HepG2 (cell line): ENCODE data around the gene OSBPL2. TPM values are rescaled to one million over a fixed set of nuclear protein-coding genes. Genes with fewer than 3 reads are reported as not detected.
A peak's percentile ranks its signal among the peaks of the same experiment; 100 is the strongest.

Experiments used
- ELK4 ChIP-seq: sonication (generic); formaldehyde crosslinking; IDR thresholded peaks from 2 replicates; pipeline ENCODE4 v1.9.0; 2021; ENCODE audit warnings: missing genetic modification reagents, borderline replicate concordance
- ESRRA ChIP-seq: sonication (generic); formaldehyde crosslinking; IDR thresholded peaks from 2 replicates; pipeline ENCODE4 v1.5.1; 2020; ENCODE audit warnings: mild to moderate bottlenecking, low read depth, missing genetic modification reagents
- FOXA3 ChIP-seq: IDR thresholded peaks from 2 replicates; pipeline ENCODE4 v1.6.1; 2016; ENCODE audit warnings: missing genetic modification reagents, missing compliant biosample characterization
- FOXK2 ChIP-seq: fragments of 450-650 bp; IDR thresholded peaks from 2 replicates; pipeline ENCODE4 v1.6.1; 2016
- FOXM1 ChIP-seq: sonication (generic); formaldehyde crosslinking; IDR thresholded peaks from 2 replicates; pipeline ENCODE4 v1.5.0; 2020; ENCODE audit warnings: missing genetic modification reagents
- HHEX ChIP-seq: IDR thresholded peaks from 2 replicates; pipeline ENCODE4 v1.6.1; 2016; ENCODE audit warnings: control low read depth
- RFXANK ChIP-seq: IDR thresholded peaks from 2 replicates; pipeline ENCODE4 v1.6.1; 2016
- TRIM22 ChIP-seq: fragments of 450-650 bp; IDR thresholded peaks from 2 replicates; pipeline ENCODE4 v1.6.1; 2017
- ZHX2 ChIP-seq, 2 experiments: sonication (generic) in 1 of 2; formaldehyde crosslinking in 1 of 2; IDR thresholded peaks; 2 replicates each; pipeline versions ENCODE4 v1.6.1 to v1.9.0; 2014 to 2022; ENCODE audit warnings: antibody characterized with exemption in 1 of 2, borderline replicate concordance in 1 of 2, inconsistent platforms in 1 of 2, low read depth in 1 of 2, missing genetic modification reagents in 1 of 2
- ZNF234 ChIP-seq: sonication (generic); formaldehyde crosslinking; conservative IDR thresholded peaks from 2 replicates; pipeline ENCODE4 v1.5.1; 2020; ENCODE audit warnings: mild to moderate bottlenecking, missing genetic modification reagents
- ZNF33B ChIP-seq: sonication (generic); formaldehyde crosslinking; IDR thresholded peaks from 2 replicates; pipeline ENCODE4 v1.5.1; 2020; ENCODE audit warnings: mild to moderate bottlenecking, missing genetic modification reagents
- ZNF652 ChIP-seq: IDR thresholded peaks from 2 replicates; pipeline ENCODE4 v1.6.1; 2016; ENCODE audit warnings: low read depth, borderline replicate concordance
- ZNF773 ChIP-seq: sonication (generic); formaldehyde crosslinking; IDR thresholded peaks from 2 replicates; pipeline ENCODE4 v1.4.0; 2020; ENCODE audit warnings: missing genetic modification reagents, borderline replicate concordance
- ZNF800 ChIP-seq: sonication (generic); formaldehyde crosslinking; IDR thresholded peaks from 2 replicates; pipeline ENCODE4 v1.4.0; 2020; ENCODE audit warnings: missing genetic modification reagents
- ZNF816 ChIP-seq: sonication (generic); formaldehyde crosslinking; IDR thresholded peaks from 2 replicates; pipeline ENCODE4 v1.8.0; 2022; ENCODE audit warnings: missing genetic modification reagents, mild to moderate bottlenecking, borderline replicate concordance
- ZNF839 ChIP-seq: sonication (generic); formaldehyde crosslinking; IDR thresholded peaks from 2 replicates; pipeline ENCODE4 v1.4.0; 2020; ENCODE audit warnings: missing genetic modification reagents, mild to moderate bottlenecking, borderline replicate concordance
- ZNF841 ChIP-seq: sonication (generic); formaldehyde crosslinking; IDR thresholded peaks from 2 replicates; pipeline ENCODE4 v1.8.1; 2023; ENCODE audit warnings: missing genetic modification reagents, borderline replicate concordance
- ZSCAN20 ChIP-seq: sonication (generic); formaldehyde crosslinking; IDR thresholded peaks from 2 replicates; pipeline ENCODE4 v1.4.0; 2020; ENCODE audit warnings: missing genetic modification reagents, mild to moderate bottlenecking, borderline replicate concordance
- ZSCAN30 ChIP-seq: sonication (generic); formaldehyde crosslinking; IDR thresholded peaks from 2 replicates; pipeline ENCODE4 v1.5.0; 2020; ENCODE audit warnings: mild to moderate bottlenecking, missing genetic modification reagents
- polyA plus RNA-seq, 8 experiments: library from polyadenylated mRNA; depleted of rRNA in 3 of 8; stranded (reverse) in 7 of 8; unstranded in 1 of 8; fragments of >200 nt; fragmentation: Illumina TruSeq in 4 of 8; extraction: Trizol in 4 of 8; gene quantifications; 2 replicates each; pipeline versions ENCODE4 v1.2.1 to v1.2.3, GENCODE V29; 2011 to 2016; ENCODE audit warnings: low read depth in 4 of 8, missing spikeins in 1 of 8, mixed read lengths in 1 of 8; ENCODE audit not compliant: insufficient read depth in 1 of 8
- total RNA-seq, 5 experiments: library from RNA; depleted of rRNA; stranded (reverse); fragments of >200 nt; fragmentation: Illumina TruSeq; extraction: Trizol; gene quantifications; 2 replicates each; pipeline ENCODE4 v1.2.3, GENCODE V29; 2016; ENCODE audit warnings: low read depth in 1 of 5

The OSBPL2 gene
- total and polyA plus RNA-seq, 2 of the 13 experiments (the other 11 are each of a cell fraction or from before 2014, with no cell fraction given), result 18.5 to 37.4 TPM

- TF ChIP-seq ESRRA (CRISPR knock-in tag), result peak; percentile 56; the same call in 1 of the 2 replicates
- TF ChIP-seq FOXA3 (CRISPR knock-in tag), result peak; percentile 35; the same call in 1 of the 2 replicates
- TF ChIP-seq HHEX (CRISPR knock-in tag), result no peak
- peak; percentile 76 for TF ChIP-seq ZNF800 (CRISPR knock-in tag)
- no peak; the same call in 1 of the 2 replicates for TF ChIP-seq RFXANK (CRISPR knock-in tag)
- TF ChIP-seq ZNF234 (CRISPR knock-in tag), result no peak; the same call in 1 of the 2 replicates
- TF ChIP-seq ZNF841 (CRISPR knock-in tag), result peak; percentile 65; the same call in 1 of the 2 replicates
- TF ChIP-seq ZNF33B (CRISPR knock-in tag), result 0 out of 2 replicates have a peak, but pooled peaks have one; percentile 57
- no peak for TF ChIP-seq ZNF816 (CRISPR knock-in tag)
- no peak for TF ChIP-seq TRIM22
- TF ChIP-seq FOXM1, result 0 out of 2 replicates have a peak, but pooled peaks have one; percentile 17
- TF ChIP-seq ZSCAN20 (CRISPR knock-in tag), result peak; percentile 86; the same call in 1 of the 2 replicates
- no peak for TF ChIP-seq ZNF839 (CRISPR knock-in tag)
- TF ChIP-seq ELK4 (CRISPR knock-in tag), result no peak
- no peak for TF ChIP-seq FOXK2
- peak; percentile 71; the same call in 1 of the 2 replicates for TF ChIP-seq ZNF773 (CRISPR knock-in tag)
- TF ChIP-seq ZSCAN30 (CRISPR knock-in tag), result no peak
- TF ChIP-seq ZHX2 (IDR thresholded peaks at IDR 0.05; ENCODE audit: low read depth), result no peak
- peak; percentile 3; the same call in 1 of the 2 replicates for TF ChIP-seq ZHX2 (CRISPR knock-in tag; IDR thresholded peaks at IDR 0.05; ENCODE audit: borderline replicate concordance)
- no peak for TF ChIP-seq ZNF652 (CRISPR knock-in tag)
Observed at GRCh38 chr20:62219992-62220665, 18.2 kb upstream of the OSBPL2 start, which contains the start of gene HRH3 (continued).
